Fibroblast of the aortic adventitia (primary cell): ENCODE results near the gene CDAN1. TPM values are rescaled to one million over a fixed set of nuclear protein-coding genes. Genes with fewer than 3 reads are reported as not detected.

ENCODE experiments used
- DNase-seq: peaks from one replicate; pipeline ENCODE4 v3.0.0-alpha.2; 2010; ENCODE audit warnings: low read depth
- H3K4me3 ChIP-seq: 2 replicates; pipeline ENCODE4 v1.5.1; 2011; ENCODE audit warnings: low read depth, mild to moderate bottlenecking, control low read depth, low read length, moderate library complexity
- CTCF ChIP-seq: IDR thresholded peaks from 2 replicates; pipeline ENCODE4 v1.5.1; 2011; ENCODE audit warnings: mild to moderate bottlenecking, low read length, control low read depth, inconsistent platforms; ENCODE audit not compliant: insufficient read depth
- total RNA-seq: library from RNA; depleted of rRNA; stranded (reverse); fragments of >200 nt; gene quantifications from 2 replicates; pipeline ENCODE4 v1.2.3, GENCODE V29; 2012; ENCODE audit warnings: low replicate concordance

Gene CDAN1
- total RNA-seq, 1 donor: 8.7 TPM

- no peak for TF ChIP-seq CTCF
- no peak for DNase-seq
- no peak overlapping the region for H3K4me3 ChIP-seq
Measured at GRCh38 chr15:42744195-42744594, 7.3 kb upstream of the CDAN1 start.

- no peak for TF ChIP-seq CTCF
- no peak for DNase-seq
- H3K4me3 ChIP-seq: no peak overlapping the region
Measured at GRCh38 chr15:42742149-42742548, 5.2 kb upstream of the CDAN1 start.

- no peak for TF ChIP-seq CTCF
- peak; percentile 4 for DNase-seq
Measured at GRCh38 chr15:42741710-42742109, 4.8 kb upstream of the CDAN1 start.

GRCh38 chr15:42737529-42738328 lies 801 bp upstream of the CDAN1 start:
- H3K4me3 ChIP-seq: peak overlapping the region; percentile 67
- peak; percentile 42 for TF ChIP-seq CTCF
- peak; percentile 48 for DNase-seq

More at GRCh38 chr15:42741710-42742109, 4.8 kb upstream of the CDAN1 start:
- no peak overlapping the region for H3K4me3 ChIP-seq

GRCh38 chr15:42736178-42736792 lies 643 bp downstream of the CDAN1 start:
- peak overlapping the region; percentile 90 for H3K4me3 ChIP-seq
- no peak for TF ChIP-seq CTCF
- DNase-seq: no peak

GRCh38 chr15:42735382-42736165 lies 1.4 kb downstream of the CDAN1 start:
- TF ChIP-seq CTCF: no peak
- DNase-seq: no peak
- H3K4me3 ChIP-seq: peak overlapping the region; percentile 90
